SH-SY5Y (cell line): ENCODE measurements around the gene PADI2.

Experiments
- GATA2 ChIP-seq: IDR thresholded peaks from 2 replicates; pipeline ENCODE4 v1.6.1; 2011; ENCODE audit warnings: mild to moderate bottlenecking, low read depth, low read length
- GATA3 ChIP-seq: IDR thresholded peaks from 2 replicates; pipeline ENCODE4 v1.6.1; 2011; ENCODE audit warnings: low read depth, mild to moderate bottlenecking, low read length, moderate library complexity

The PADI2 gene

DNA sequence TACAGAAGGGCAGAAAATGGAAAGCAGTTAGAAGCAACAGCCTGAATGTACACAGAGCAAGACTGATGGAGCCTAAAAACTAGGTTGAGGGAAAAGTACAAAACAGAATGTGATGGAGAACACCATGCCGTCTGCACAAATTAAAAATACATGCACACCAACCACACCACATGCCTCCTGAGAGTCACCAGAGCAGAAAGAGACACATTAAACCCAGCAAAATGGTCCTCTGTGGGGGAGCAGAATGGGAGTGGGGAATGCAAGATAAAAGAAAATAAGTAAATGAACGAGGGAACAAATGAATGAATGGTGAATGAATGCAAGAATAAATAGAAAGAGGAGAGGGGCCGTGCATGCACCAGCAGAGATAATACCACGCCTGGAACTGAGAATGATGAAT, 24.1 kb downstream of the PADI2 start:
- TF ChIP-seq GATA2: no peak
- TF ChIP-seq GATA3: no peak

DNA sequence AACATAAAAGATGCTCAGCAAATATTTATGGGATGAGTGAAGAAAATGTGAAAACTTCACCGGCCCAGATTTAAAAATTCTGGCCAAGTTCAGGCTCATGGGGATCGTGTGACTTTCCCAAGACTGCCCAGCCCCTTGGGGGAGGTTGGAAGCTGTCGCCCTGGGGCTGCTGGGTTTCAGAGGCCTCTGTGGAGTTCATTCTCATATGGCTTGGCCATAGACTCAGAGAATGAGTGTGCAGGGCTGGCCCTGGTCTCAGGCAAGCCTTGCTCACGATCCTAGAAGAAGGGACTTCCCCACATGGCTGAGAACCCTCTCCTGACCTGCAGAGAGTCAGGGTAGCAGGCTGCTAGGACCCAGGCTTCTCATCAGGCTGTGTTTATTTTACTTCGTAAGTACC, 24.6 kb downstream of the PADI2 start:
- no peak for TF ChIP-seq GATA2
- TF ChIP-seq GATA3: no peak

DNA sequence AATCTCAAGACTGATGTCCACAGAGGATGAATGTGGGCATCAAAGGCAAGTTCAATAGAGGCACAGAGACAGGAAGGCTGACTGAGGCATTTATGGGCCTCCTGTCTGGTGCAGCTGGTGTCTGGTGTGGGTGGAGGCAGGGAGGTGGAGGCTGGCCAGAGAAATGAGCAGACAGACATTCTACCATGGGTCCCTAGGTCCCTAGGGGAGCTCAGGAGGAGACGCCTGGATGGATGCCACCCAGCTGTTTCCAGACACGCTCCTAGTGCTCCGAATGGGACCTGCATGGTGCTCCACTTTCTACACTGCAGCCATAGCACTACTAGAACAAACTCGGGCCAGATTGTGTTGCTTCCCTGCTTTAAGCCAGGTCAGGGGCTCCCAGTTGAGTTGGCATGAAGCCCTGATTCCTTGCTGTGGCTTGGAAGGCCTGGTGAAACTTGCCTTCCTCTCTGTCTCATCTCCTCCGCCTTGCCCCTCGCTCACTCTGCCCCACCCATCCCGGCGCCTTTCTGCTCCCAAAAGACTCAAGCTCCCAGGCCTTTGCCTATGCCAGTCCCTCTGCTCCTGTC, 25.3 kb downstream of the PADI2 start:
- TF ChIP-seq GATA3: no peak
- TF ChIP-seq GATA2: no peak

DNA sequence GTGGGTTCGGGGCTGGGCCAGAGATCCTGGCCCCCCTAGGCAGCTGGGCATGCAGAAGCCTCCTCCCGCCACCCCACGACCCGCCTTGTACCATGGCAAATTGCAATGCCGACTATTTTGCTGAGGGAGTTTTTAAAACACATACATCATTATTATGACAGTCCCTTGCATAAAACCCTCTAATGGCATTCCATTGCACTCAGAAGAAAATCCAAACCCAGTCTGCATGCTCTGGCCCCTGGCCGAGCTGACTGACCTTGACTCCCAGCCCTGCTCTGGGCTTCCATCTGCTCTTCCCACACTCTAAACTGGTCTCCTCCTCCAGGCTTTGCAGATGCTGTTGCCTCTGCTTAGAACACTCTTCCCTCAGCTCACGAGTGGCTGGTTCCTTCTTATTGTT, 28.0 kb downstream of the PADI2 start:
- TF ChIP-seq GATA2: no peak
- no peak for TF ChIP-seq GATA3

DNA sequence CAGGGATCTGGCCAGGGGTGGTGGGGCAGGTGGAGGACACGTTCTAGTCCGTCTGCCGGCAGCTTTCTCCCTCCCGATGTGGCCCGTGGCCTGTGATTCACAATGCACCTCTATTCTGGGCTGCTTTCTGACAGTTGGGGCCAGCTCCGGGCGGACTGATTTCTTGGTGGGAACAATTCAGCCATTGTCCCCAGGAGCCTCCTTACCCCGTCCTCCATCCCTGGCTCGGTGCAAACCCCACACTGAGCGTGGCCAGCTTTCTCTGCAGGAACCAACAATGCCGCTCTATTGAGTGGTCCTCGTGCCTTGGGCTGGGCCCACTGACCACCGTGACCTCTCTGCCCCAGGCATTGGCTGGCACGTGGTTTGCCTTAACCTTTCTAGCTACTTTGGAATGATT, 29.7 kb downstream of the PADI2 start:
- TF ChIP-seq GATA2 (no peak), GATA3 (no peak)

DNA sequence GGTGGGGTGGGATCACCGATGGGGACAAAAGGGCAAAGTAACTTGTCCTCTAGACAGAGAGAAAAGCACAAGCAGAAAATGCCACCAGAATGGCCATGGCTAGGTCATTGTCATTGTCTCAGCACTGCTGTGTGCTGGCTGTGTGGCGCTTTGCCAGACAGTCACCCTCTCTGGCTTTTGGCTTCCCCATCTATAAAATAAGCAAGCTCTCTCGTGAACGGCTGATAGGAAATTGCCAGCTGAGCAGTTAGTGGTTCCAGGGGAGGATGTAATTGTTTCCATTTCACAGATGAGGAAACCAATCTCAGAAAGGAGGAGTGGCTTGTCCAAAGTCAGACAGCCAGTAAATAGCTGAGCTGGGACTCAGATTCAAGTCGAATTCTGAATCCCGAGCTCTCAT, 32.5 kb downstream of the PADI2 start:
- TF ChIP-seq GATA2 (no peak), GATA3 (no peak)

DNA sequence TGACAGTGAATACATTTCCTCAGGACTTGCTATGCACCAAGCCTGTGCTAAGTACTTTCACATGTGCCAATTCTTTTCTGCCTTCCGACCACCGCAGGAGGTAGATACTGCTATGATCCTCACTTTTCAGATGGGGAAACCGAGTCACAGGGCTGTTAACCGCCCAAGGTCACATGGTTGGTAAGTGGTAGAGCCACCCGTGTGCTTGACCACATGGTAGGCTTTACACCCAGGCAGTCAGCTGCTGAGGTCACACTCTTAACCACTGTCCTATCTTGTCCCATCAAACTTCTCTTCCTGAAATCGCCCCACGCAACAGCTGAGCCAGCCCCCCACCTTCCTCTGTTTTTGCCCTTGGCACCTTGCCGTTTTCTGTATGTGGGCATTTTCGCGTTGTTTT, 34.5 kb downstream of the PADI2 start:
- TF ChIP-seq GATA3 (no peak), GATA2 (no peak)

DNA sequence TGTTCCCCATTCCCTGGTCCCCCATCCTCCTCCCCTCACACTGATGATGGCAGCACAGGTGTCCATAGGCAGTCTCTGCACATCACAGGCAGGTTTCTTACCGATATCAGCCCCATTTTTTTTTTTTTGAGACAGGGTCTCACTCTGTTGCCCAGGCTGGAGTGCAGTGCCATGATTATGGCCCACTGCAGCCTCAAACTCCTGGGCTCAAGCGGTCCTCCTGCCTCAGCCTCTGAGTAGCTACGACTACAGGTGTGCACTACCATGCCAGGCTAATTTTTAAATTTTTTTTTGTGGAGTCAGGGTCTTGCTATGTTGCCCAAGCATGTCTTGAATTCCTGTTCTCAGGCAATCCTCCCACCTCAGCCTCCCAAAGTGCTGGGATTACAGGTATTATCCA, 36.5 kb downstream of the PADI2 start:
- no peak for TF ChIP-seq GATA3
- TF ChIP-seq GATA2: no peak

DNA sequence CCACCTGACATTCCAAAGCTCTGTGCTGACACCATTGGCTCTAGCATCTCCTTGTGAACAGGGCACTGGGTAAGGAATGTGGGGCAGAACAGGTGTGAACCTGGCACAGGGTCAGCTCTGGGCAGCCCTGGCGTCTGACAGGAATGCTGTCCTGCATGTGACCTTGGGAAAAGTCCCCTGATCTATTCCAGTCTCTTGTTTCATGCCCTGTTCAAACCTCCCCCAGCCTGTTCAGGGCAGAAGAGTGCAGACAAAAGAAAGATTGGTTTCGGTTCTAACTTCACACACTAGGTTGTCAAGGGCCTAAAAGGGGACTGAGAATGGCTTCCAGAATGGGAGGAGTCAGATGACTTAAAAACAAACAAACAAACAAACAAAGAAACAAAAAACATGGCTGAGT, 37.8 kb downstream of the PADI2 start:
- TF ChIP-seq GATA2: no peak
- TF ChIP-seq GATA3: no peak

DNA sequence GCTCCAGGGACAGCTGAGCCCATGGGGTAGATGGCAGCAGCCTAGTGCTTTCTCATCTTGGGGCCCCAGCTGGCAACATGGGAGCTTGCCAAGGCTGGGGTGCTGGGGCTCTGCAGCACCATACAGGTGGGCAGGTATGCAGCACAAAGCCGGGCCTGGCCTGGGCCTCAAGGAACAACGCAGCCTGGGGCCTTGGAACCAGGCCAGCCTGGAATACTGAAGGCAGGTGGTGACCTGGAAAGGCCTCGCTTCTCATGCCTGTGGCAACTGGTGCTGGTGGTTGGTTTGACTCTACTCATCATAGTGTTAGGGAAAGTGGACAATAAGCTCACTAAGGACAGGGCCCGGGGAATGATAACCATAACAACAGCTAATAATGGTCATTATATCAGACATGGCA, 38.4 kb downstream of the PADI2 start:
- TF ChIP-seq GATA2: no peak

DNA sequence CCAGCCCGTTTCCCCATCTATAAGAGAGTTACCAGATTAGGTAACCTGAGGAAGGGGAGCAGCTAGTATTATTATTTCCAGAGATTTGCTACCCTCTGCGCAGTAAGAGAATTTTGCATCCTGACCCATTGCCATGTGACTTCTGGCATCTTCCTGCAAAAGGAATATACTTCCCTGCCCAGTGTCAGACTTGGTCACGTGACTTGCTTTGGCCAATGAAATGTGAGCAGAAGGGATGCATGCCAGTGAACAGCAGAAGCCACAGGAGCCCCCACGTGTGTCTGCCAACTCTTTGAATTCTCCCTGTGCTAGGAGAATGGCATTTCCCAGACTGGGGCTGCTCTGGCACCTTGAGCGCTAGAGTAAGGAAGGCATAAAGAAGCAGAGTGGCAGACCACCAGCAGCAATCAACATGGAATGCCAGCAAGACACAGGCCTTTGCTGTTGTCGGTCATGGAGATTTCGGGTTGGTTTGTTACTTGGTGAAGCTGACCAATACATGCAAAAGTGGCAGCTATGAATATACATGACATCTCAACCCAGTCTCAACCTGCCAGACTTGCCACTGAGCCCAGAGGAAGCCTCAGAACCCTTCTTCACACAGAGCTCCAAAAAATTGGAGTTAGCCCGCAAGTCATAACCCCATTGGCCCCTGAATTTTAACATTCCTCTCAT, 39.0 kb downstream of the PADI2 start:
- TF ChIP-seq GATA3 (no peak), GATA2 (no peak)

DNA sequence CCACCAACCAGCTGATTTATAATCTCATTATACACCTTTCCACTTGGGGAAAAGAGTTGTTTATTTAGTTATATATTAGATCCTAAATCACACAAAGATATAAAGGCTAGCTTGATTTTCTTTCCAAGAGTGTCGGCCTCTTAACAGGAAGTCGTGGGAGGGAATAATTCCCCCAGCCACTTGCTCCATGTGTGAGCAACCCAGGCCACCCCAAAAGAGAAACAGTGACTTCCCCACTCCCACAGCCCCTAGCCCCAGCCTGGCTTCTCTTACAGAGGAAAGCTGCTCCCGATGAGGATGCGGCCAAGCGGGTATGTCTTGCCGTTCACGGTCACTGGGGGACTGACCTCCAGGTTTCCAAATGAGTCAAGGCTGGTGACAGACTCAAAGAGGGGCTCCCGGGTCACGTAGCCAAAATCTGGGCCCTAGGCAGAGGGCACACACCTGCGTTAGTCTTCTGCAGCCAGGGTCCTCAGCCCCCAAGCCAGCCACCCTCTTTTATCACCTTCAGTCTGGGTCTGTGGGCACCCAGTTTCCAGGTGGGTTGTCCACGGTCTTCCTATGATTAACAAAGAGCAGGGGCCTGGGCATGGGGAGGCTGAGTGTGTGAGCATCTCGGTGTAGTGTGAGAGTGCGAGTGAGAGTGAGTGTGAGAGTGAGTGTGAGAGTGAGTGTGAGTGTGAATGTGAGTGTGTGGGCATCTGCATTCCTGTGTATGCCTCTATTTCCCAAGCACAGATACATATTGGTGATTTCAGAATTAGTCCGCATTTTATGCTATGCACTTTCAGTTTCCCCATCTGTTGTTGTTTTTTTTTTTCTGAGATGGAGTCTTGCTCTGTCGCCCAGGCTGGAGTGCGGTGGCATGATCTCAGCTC, 40.0 kb downstream of the PADI2 start:
- TF ChIP-seq GATA2: no peak
- TF ChIP-seq GATA3: no peak

DNA sequence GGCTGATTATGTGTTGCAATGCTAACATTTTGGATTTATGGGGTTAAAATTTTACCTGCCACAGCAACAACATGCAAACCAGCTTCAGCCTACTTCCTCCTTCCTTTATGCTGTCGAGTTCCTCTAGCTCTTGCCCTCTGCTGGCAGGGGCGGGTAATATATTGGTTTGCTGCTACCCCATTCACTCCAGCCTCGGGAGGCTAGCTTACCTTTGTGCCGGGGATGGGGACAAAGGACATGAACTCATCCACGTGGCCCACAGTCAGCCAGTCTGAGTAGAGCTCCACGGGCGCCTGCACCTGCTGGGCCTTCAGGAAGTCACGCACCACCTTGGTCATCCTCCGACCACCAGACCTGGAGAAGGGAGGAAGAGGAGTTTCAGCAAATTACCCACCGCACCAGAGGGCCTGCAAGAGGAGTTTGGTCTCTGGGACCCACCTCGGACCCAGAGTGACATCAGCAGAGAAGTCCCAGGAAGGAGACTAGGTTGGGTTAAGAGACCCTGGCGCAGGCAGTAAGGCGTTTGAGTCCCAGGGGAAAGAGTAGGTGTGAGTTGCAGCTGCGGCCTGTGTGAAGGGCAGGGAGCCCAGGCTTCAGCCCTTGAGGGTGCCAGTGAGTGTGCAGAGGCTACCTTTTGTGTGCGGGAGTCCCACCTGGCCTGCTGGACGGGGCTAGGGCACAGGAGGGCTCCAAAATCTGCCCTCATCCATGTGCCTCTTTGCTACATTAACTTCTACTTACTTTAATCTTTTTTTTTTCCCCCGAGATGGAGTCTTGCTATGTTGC, 43.6 kb downstream of the PADI2 start:
- TF ChIP-seq GATA3: no peak
- TF ChIP-seq GATA2: no peak

DNA sequence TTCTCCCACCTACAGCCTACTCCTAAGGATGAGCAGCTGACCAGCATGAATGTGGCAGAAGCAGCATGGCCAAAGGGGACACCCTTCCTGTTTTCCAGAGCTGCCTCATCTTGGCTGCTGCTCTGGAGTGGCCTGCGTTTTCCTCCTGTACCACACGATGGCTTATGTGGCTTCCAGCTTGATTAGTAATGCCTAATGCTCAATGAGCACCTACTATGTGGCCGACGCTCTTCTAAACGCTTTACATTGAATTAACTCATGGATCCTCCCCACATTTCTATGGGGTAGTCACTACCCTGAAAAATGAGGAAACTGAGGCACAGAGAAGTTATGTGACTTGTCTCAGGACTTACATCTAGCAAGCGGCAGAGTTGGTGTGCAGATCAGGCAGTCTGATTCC, 47.5 kb downstream of the PADI2 start:
- TF ChIP-seq GATA2 (no peak), GATA3 (no peak)
